Erythroblast (primary cell): ENCODE measurements around the gene EPHB1.

ENCODE experiments used
- GATA1 ChIP-seq: IDR thresholded peaks from 2 replicates; pipeline ENCODE4 v1.6.1; 2011; ENCODE audit warnings: low read depth, mild to moderate bottlenecking, control low read depth, low read length, moderate library complexity
- POLR2A ChIP-seq: IDR thresholded peaks from 2 replicates; pipeline ENCODE4 v1.6.1; 2011; ENCODE audit warnings: mild to moderate bottlenecking, low read length

- TF ChIP-seq POLR2A, result no peak
- no peak for TF ChIP-seq GATA1
Measured at GRCh38 chr3:134754768-134755559, 40.1 kb upstream of the EPHB1 start.
